Activated CD4-positive, alpha-beta T cell treated with anti-CD3 and anti-CD28 coated beads, Interleukin-2, amount 50 U/mL, for 16 hours (primary cell): Measurements from ENCODE around the gene LRMDA.

ENCODE experiments used
- DNase-seq: peaks from one replicate; pipeline ENCODE4 v3.0.0-alpha.2; 2020

The LRMDA gene

DNA sequence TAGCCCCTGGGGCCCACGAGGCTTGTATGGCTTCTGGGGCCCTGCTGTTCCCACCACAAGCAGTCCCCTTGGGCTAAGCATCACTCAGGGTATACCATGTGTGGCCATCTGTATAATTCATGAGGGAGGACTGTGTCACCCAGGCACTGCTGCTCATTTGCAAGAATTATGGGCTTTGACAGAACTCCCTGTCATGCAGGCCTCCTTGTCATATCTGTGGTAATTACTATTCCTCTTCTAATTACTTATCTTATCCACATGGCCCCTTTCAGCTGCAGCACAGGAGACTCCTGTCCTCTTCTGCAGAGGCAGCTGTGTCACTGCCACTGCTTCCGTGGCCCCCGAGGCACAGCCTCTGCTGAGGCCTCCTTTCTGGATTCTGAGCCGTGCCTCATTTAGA is 46.3 kb downstream of the LRMDA start:
- no peak for DNase-seq

DNA sequence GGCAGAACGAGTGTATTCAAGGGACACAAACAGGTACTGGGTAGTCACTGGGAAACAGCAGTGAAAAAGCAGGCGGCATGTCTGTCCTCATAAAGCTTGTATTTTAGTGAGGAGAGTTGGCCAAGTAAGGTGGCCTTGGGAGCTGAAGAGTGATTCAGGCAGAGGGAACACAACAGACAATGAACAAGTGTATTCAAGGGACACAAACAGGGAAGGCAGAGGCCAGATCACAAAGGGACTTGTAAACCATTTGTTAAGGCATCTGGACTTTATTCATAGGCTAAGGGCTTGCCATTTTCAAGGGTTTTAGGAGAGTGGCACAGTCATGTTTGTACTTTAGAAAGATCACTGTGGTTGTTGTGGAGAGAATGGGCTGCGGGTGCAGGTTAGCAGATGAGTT is 49.0 kb downstream of the LRMDA start:
- no peak for DNase-seq

DNA sequence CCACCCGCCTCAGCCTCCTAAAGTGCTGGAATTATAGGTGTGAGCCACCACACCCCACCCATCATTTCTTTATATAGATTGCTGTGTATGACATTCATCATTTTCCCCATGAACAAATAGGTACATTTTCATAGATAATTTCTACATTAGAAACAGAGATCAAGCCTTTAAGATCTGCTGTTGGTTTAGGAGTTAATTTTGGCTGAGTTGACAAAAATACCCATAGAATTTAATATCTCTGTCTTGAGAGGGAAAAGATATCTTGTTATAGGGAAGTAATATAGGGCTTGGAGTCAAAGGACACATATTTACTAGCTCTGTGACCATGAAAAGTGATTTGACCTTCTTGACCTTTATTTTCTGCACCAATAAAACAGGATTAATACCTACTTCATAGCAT is 51.8 kb downstream of the LRMDA start:
- DNase-seq, result no peak

DNA sequence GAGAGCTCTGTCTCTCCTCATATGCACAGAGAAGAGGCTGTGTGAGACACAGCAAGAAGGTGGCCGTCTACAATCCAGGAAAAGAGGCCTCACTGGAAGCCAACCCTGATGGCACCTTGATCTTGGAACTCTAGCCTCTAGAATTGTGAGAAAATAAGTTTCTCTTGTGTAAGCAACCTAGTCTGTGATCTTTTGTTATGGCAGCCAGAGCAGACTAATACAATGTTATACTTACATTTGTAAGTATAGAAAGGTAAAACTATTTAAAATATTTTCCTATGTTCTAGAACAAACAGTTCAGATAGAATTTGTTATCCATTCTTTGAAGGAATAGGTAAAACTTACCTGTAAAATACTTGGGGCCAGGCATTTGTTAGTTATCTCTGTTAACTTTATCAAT is 53.3 kb downstream of the LRMDA start:
- DNase-seq, result no peak

DNA sequence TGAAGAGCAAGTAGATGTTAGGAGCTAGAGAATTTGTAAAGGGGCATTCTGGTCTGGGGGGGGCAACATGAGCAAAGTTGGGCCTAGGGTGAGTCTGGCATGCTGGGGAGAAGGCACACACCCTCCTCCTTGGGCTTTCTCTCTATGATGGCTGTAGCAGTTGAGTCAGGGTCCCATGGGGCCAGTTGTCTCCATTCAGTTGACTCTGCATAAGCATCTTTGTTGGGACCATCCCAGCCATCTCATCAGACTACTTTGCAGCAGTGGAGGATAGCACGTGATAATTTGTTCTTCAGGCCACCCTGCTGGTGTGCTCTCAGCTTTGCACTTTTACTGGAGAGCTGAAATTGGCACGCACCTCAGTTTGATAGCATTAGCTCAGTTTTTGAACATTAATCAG is 55.2 kb downstream of the LRMDA start:
- DNase-seq, result no peak

DNA sequence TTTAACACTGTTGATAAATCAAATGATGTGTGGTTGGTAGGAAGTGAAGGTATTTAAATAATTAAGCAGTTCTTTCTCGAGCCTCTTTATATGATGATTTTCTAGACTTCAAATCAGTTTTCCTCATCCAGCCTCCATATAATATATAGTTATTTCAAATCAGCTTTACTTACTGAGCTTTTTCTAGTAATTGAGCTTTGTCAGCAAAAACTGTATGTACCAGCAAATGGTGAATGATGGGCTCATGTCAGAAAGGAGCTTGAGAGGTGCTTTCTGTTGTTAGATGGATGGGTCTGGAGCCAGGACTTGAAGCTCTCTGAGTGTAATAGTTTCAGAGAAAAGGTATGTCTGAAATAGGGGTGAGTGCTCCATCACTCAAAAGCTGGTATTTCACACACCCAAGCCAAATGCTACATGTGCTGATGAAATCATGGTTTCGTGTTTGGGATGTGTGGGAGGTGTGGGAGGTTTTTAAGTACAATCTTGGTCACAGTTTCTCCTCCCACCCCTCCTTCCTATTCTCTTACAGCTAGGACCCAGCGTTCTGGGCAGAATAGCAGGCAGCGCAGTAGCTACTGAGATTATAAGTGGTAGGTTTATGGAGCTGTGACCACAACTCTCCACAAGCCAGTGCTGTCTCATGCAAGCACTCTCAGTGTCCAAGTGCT is 55.8 kb downstream of the LRMDA start:
- peak; percentile 2 for DNase-seq

DNA sequence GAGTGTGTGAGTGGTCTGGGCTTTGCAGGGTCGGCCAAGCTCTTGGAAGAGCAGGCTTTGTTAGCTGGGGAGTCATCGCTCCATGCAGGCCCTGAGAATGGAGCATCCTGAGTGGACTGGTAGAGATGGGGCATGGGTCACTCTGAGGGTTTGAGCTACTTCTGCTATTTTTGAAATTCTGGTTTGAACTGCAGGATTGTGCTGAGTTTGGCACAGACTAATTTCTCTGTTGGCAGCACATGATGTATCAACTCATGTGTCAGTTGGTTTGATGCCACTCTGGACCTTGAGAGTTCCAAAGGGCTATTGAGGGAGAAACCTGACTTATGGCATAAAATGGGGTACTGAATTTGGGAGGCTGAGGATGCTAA is 56.3 kb downstream of the LRMDA start:
- DNase-seq, result no peak

DNA sequence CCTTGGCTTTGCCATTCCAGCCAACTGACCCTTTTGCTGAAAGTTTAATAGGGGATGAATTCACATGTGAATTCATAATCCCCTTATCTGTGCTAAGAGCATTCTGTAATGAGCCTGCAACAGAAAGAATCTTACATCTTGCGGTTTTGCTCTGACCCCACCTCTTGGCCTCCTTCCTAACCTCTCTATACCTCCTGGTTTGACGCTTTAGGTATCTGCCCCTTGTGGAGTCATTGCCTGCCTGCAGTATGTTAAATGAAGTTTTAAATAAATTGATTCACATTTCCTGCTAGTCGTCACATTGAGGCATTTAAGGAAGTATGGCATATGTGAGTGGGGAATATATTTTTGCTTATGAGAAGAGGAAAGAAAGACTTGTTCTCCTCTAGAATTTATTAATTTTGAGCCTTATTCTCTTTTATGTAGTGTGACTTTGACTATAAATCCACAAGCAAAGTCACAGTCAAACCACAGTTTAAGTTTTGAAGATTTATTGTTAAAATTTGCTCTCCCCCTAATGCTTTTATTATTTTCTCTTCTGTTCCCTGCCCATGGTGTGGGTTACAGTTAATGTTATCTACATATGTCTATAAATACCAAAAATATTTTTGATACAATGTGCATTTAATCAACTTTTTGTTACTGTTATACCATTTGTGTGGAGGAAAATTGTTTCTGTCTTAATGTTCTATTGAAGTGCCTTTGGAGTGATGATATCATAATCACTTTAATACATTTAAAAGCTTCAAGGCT is 60.9 kb downstream of the LRMDA start:
- no peak for DNase-seq

DNA sequence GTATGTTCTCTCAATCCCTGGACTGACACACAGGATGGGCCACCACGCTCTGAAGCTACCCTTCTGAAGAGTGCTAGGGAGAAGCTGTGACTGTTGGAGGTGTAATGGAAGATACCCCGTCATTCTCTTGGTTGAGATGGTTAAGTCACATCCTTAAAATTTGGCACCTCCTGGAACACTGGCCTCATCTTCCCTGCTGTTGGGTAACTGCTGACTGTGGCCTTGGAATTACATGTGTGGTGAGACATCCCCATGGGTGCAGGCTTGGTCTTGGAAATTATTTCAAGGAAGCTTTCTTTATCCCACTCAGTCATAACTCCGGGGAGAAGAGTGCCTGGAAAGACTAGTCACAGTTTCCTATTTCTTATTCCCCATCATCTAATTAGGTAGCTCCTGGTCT is 62.0 kb downstream of the LRMDA start:
- DNase-seq, result no peak

DNA sequence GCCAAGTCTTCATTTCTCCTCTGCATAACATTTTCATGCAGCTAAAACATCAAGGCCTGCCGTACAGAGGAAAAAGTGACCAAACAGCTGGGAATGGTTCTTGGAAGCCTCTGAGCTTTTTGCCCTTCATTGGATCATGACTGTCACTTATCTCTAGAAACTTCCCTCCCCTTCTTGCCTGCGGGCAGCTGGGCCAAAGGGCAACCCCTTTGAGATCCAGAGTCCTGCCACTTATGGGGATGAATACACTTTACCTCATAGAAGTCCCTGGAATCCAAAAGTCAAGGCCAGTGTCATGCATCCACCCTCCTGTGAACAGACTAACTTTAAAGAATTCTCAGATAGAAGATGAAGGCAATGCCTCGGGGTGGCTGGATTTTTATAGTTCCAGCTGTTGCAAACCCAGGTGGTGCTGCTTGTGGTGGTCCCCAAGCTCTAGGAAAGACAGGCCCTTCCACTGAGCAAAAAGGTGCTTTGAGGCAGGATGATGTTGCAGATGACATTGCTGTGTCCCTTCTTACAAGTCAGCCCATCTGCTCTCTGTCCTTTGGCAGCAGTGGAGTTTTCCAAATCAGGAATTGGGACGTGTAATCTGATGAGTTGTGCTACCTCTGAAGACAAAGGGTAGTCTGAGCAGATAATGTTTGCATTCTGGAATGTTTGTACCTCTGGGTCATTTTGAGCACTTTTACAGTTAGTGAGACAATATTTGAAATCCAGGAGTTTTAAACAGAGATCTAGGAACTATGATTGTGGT is 64.2 kb downstream of the LRMDA start:
- no peak for DNase-seq

DNA sequence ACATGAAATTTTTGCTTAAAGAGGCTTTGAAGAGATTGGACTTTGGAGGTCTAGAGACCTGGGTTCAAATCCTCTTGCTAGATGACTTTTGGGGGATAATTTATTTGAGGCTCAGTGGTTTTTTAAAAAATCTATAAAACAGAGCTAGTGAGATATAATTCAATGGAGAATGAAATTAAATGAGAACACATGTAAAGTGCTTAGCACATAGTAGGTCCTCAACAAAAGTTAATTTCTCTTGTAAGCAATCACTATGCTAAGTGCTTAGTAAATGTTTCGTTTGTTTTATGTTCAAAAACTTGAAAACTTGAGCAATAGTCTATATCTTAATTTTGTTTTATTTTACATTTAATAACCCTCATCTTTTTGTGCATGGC is 64.8 kb downstream of the LRMDA start:
- no peak for DNase-seq

DNA sequence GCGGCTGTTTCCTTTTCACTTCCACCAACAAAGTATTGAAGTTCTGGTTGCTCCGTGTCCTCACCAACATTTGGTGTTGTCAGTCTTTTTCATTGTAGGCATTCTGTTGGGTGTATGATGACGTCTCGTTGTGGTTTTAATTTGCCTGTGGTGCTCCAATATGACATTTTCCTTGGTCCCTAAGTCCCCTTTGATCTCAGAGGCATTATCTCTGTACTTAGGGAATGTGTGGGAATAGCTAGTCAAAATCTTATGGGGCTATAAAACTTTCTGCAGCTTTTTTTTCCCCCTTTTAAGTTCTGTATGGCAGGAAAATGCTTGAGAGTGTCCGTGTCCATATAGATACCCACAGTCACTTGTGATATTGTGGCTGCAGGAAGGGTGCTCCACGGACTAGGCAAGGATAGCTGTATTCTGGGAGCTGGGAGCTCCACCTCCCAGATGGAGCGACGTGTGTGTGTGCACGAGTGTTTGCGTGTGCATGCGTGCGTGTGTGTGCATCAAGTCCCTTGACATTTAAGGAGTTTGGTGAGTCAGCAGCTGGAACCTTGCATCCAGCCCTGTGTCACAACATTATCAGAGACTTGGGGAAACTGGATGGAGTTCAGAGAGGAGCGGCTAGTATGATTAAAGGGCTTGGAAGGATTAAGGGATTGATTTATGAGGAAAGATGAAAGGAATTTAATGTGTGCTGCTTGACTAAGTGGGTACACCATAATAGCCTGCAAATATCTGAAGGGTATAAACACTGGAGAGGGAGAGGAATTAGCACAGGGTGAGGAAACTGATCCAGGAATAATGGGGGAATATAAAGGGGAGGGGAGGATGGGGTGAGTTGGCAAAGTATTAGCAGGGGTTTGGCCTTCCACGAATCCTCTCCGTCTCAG is 66.8 kb downstream of the LRMDA start:
- no peak for DNase-seq

DNA sequence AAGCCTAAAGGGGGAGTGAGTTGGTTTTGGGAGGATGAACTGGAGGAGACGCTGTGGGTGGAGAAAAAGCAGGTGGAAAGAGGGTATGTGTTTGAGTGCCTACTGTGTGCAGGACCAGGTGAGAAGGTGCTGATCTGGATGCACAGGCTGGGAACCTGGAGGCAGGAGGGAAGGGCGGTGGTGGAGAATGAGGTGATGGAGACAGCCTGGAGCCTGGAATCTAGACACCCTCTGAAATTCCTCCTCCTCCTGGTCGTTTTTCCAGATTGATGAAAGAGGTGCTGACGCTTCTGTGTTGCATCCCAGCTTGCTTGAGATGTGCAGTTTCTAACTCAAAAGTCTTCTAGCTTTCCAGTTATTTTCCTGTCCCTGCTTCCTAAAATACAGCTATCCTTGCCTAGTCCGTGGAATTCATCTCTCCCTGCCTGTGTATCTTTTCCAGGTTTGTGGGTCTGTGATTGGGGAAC is 67.5 kb downstream of the LRMDA start:
- no peak for DNase-seq

DNA sequence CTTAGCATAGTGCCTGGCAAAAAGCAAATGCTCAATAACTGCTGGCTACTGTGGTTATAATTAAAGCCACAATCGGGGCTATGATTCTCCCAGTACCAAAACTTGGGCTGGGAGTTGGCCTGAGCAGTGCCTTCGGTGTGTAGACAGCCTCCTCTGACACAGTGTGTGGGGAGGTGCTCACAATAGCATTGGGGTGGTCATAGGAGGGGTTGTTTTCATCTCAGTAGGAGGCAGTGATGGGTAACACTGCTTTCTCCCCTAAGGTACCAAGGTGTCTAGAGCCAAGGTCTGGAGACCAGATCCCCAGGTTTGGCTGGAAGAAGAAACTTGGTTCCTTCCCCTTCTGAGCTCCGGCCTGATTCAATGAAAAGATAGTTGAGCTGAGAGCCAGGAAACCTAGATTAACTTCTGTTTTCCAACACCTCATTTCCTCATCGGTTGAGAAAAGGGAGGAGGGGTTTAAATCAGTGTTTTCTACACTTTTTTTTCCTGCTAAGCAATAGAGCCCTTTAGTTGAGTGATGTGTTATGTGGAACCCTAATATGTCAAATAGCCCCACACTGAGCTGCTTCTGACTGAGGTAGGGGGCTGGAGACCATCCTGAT is 68.2 kb downstream of the LRMDA start:
- DNase-seq, result no peak

DNA sequence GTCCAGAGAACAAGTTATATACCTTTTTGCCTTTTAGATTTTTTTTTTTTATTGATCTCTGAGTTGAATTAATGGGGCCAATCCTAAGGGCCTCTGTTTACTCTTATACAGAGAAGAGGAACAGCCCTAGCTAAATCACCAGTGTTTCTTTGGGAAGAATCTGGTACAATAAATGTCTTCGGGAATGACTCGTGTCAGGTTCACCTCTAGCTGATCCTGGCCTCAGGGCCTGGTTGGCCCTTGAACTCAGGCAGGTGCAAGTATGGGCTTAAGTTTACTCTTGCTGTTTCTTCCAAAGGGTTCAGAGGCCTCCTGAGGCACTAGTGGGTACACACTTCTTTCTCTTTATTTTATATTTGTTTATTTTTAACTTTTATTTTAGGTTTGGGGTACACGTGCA is 71.0 kb downstream of the LRMDA start:
- DNase-seq, result no peak

DNA sequence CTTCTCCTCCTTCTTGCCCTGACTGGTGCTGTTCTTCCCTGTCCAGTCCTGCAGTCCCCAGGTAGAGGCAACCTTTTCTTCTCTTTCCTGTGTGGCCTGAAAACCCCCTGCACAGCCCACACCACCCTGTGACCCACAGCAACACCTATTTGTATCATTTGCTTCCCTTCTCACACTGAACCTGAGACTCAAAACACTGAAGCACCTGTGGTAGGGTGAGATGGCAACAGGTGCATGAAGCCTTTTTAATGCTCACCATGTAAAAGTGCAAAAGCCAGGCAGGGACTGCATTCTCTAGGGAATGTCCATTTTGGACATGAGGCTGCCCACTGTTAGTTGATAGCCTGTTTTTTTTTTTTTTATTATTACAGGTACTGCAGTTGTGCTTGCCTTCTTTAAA is 71.4 kb downstream of the LRMDA start:
- no peak for DNase-seq

DNA sequence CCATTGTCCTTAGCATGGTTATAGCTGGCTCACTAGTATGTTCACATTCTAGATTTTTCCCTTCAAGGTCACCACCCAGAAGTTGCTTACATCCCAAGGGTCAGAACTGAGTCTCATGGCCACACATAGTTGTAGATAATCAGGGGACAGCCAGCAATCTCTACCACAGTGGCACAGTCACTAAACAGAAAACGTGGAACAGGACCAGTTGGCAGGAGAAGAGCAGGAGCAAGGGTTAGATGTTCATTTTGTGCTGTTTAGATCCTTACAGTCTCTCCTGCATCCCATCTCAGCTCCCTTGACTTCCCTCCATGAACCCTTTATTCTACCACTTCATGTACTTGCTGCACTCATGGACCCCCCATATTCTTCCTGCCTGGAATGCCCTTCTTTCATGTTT is 73.9 kb downstream of the LRMDA start:
- DNase-seq, result no peak

DNA sequence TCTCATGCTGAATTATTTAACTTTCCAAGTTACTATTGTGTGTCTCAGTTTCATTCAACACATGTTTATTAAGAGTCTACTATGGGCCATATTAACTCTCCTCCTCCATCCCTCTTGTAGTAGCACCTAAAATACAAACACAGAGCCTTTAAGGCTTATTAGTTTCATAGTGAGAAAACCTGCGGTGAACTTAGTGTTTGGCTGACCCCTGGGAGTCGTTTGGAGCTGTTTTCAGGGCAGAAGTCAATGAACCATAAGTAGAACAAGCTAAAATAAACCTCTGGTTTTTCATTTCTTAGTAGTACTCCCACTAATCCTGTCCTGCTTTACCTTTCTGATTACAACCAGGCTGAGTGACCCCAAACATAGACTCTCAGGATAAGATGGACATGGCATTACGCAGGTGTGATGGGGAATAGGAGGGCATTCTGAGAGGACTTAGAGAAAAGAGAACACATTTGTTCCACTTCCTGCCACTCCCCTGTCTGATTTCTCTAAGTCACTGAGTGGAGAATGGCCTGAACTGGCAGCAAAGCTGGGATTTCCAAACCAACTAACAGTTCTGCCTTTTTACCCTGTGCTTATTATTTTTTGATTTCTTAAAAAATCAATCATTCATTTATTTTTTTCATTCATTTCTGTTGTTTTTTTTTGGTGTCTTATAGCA is 74.5 kb downstream of the LRMDA start:
- DNase-seq, result no peak

DNA sequence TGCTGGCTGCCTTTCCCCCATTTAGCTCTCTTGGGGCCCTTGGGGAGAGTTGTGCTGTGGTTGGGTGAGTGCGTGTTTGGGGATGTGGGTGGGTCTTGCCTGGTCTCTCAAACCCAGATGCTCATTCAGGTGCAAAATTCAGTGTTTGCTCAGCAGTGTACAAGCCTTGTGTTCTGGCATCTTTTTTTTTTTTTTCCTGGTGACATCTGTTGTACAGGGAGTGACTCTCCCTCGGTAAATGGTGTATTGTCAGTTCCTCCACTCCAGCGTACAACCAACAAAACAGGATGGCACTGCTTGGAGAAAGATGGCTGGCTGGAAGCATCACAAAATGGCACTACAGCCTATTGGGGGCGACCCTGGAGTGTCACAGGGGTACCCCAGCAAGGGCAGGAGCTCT is 75.5 kb downstream of the LRMDA start:
- DNase-seq, result no peak

DNA sequence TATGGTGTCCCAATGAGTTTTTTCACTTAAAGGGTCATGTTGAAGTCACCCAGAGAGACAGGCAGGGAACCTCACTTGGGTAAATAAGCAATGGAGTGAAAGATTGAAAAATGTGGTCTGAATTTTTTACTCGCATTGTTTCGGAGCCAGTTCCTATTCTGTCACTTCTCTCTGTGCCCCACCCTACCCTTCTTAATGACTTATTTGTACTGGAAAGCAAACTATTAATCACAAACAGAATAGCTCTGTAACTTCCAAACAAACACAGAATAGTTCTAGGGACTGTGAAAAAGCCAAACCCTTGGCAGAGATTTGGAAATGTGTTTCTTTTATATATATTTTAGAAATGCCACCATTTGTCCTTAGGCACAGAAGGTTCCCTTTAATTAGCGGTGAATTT is 76.0 kb downstream of the LRMDA start:
- DNase-seq, result no peak

DNA sequence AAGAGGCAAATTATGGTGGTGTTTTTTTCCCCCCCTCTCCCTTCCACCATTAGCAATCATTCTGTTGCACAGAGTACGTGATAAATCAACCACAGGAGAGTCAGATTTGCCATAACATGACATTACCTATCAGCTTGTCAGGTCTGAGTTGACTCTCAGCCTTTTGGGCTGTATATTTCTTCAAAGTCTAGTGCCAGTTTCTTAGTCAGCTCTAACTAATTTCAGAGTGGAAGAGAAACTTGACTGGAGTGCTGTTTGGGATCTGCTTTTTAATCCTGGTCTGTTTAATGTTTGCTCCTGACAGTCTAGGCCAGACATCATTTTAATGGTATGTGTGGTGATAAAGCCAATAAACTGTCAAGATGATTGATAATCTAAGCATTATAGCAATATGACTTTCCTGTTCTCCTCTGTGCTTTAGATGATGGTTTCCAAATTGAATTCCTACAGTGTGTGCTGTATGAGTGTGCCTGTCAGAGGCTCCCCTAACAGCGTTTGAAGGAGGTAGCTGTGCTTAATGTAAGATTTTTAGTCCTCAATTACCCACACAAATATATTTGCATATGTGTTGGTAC is 76.9 kb downstream of the LRMDA start:
- no peak for DNase-seq

DNA sequence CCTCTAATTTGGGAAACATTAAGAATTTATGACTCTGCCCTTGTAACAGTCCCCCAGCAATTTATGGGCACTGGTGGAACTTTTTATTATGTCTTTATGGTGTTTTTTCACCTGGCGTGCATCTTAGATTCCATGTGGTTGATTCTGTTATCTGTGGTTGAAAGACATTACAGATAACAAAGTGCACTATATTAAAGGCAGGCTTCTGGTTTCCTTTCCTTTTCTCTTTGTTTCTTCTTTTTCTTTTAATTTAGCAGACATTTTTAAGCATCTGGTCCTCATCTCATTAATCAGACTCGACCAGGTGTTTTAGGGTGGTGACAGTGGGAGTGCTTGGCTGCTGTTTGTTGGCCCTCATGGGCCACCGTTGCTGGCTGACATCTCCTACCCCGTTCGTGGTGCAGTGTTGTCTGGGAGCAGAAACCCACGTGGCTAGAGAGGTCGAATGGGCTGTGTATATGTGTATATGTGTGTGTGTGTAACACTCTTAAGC is 77.4 kb downstream of the LRMDA start:
- no peak for DNase-seq
